ENCODE results near the gene PTPRE. TPM values are rescaled to one million over a fixed set of nuclear protein-coding genes. Genes with fewer than 3 reads are reported as not detected.

The PTPRE gene
- total RNA-seq, 1 donor from 2014 or later: 19.8 TPM

DNA sequence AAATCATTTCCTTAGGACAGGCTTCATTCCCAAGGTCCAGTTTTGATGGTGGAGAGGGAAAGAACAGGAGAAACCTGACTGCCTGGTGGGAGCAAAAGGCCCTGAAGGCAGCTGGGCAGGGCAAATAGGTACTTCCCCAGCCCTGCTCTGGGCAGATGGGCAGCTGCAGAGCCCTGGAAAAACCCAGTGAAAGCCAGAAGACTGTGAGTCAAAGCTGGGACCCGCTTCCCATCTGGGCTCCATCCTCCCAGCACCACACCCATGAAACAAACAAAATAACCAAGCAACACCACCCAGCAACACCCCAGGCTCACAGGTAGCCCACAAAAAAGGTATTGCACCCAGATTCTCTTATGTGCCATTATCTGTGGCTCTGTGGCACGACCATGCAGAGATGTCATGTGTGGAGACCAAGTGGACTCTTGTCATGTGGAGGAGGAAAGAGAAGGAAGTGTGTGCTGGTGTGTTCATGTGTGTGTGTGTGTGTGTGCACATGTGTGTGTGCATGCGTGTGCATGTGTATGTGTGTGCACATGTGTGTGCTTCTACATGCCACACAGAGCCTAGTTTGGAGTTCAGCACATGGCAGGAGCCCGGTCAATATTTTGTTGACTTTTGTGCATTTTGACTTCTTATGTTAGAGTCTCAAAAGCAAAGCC is 24.0 kb upstream of the PTPRE start:
- DNase-seq: no peak

GRCh38 chr10:127883516-127883915 is 23.4 kb upstream of the PTPRE start:
- no peak for DNase-seq

- no peak for DNase-seq
Observed at GRCh38 chr10:127884501-127884900, 22.4 kb upstream of the PTPRE start.

DNA sequence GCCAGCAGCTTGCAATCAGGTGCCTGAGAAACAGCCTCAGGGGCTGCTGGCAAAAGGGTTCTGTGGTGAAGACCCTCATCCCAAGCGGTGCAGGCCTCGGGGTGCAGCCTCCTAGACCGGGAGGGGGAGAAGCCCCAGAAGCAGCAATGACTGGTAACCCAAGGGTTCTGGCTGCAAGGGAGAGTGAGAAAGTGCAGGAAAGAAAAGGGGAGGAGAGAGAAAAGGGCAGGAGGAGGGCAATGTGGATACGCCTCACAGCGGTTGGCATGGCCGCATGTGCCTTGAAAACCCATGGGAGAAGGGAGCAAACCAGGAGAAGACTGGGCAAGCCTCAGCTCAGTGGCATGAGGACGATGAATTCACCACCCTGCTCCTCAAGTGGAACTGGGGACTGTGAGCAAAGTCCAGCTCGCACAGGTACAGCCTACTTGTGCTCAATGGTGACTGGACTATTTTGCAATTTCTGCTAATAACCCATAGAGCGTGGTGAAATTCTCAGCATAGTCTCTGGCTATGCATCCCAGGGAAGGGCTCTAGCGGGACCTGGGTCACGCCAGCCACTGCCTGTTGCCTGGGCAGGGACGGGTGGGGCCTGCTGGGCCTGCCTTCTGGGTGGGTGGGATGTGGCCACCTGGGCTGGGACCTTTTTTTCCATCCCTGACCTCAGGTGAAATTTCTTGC is 20.4 kb upstream of the PTPRE start:
- no peak for DNase-seq

- DNase-seq: no peak
Observed at GRCh38 chr10:127887541-127888415, 19.1 kb upstream of the PTPRE start.

DNA sequence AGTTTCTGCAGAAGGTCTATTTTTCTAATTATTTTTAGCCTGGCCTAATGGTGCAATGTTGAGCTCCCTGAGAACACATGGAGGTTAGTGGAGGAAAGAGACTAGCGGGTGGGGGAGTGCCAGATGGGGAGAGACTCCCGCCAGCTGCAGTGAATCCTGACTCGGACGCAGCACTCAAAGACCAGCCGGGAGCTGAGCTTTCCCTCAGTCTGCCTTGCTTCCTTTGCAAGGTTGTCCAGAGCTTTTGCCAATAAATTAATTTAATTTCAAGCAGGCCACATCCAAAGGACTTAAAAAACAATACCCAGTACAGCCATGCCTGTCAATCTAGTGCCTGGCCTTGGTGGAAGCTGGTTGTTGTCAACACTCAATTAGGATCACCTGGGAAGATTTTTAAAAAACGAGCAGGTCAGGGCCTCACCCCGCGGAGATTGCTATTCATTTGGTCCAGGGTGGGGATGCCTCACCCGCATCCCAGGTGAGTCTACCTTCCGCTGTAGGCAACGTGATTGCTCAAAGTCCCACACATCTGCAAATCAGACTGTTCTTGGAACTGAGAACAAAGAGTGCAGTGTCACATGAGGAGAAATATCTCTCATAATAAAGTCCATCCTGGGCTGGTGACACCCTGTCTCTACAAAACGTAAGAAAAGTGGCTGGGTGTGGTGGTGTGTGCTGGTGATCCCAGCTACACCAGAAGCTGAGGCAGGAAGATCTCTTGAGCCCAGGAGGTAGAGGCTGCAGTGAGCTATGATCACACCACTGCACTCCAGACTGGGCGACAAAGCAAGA is 18.2 kb upstream of the PTPRE start:
- DNase-seq: no peak

- DNase-seq: no peak
Observed at GRCh38 chr10:127889605-127890195, 17.2 kb upstream of the PTPRE start.

DNA sequence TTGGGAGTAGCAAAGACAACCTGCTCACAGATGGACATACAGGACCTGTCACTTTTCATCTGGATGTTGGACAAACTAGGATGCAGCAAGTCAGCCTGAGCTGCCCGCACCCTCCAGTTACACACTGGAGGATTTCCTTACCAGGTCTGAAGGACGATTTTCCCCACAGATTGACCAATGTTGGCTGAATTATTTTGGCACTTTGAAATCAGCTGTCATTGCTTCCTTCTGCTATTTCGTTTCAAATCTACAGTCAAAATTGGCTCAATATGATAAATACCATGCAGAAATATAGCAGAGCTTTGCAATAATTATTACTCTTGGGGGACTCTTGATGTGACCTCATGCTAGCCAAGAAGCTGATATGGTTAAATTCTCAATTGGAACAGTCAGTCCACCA is 16.7 kb upstream of the PTPRE start:
- no peak for DNase-seq

DNA sequence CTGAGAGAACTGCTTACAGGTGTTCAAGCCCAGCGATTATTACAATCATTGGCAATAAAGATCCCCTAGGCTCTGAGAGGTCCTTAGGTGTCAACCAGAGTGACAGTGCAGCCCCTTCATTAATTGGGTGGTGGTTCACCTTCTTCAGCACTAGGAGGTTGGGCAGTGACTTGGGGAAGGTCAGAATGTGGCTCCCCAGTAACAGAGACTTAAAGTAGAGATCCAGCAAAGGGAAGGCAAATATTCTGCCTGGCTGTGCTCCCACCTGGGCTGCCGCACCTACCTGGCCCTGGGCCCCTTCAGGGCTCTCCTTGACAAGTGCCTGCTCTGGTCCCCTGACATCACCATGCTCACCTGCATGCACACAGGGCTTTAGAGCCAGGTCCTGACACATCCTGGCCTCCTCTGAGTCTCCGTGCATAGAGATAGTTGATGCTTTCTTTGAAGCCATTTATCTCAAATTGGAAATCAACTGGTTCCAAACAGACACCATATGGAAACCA is 16.0 kb upstream of the PTPRE start:
- no peak for DNase-seq

DNA sequence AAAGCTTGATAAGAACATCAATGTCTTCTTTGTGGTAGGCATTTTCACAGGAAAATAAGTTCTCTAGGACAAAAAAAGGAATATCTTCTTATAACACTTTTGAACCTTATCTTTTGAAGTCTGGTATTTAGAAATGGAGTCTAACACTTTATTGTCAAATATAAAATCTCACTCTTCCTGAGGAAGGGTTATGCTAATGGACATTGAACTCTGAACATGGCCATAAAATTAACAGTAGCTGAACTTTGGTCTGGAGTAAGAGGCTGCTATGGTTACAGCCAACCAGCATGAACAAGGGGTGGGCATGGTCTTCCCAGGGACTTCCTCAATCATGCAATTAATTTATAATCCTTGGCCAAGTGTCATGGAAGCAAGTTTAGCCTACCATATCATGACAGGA is 14.2 kb upstream of the PTPRE start, which contains the start of gene CLRN3:
CLRN3 (minus strand) TSS at position 199 of the 400 bp plus-strand sequence; CDS start at position 42, 157 bp downstream.
- DNase-seq: no peak

DNA sequence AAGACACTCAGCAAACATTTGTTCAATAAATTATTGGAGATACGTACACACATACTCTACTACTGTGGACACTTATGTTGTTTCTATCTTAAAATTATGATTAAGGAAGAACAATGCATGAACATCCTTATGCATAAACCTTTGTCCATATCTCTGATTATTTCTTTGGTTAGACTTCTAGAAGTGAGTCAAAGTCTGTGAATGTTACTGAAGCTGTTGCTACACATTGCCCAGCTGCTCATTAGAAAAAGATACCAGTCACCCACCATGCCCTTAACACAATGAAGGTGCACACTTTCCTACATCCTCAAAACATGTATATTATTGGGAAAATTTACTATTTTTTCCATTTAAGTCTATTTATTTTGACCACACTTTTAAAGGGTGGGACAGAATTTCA is 12.8 kb upstream of the PTPRE start:
- DNase-seq: no peak

GRCh38 chr10:127896590-127896989 is 10.3 kb upstream of the PTPRE start:
- no peak for DNase-seq

- DNase-seq: no peak
Observed at GRCh38 chr10:127897177-127897576, 9.7 kb upstream of the PTPRE start.

- no peak for DNase-seq
Observed at GRCh38 chr10:127899766-127900387, 7.0 kb upstream of the PTPRE start.

- DNase-seq: no peak
Observed at GRCh38 chr10:127903789-127904188, 3.1 kb upstream of the PTPRE start.

DNA sequence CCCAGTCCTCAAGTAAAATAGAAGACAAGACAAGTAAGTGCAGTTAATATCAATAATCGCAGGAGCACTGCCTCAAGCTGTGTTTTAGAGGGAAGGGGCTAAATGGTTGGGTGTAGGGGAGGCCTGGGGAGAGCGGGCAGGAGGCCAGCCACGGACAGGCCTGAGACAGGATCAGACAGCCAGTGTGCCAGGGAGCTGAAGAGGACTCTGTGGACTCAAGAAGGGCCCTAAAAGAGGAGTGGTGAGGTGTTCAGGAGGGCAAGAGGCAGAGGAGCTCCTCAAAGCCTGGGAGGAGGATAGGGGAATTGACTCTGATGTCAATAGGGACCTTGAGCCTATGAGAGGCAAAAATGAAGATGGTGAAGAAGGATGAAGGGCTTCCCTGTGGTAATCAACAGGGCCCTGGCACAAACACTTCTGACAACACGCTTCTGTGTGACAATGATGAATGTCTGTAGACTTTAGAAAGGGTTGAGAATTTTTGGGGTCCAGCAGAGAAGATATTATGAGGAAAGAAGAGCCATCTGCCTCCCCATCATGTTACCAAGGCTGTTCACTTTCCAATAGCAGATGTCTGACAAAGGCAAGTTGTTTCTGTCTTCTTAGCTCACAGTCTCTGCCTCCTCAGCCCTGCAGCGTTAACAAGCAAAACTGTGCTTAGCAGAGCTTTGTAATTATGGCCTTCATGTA is 2.4 kb upstream of the PTPRE start:
- DNase-seq: no peak

- DNase-seq: no peak
Observed at GRCh38 chr10:127905001-127905847, 1.7 kb upstream of the PTPRE start.

- no peak for DNase-seq
Observed at GRCh38 chr10:127905848-127906261, 1.0 kb upstream of the PTPRE start.

GRCh38 chr10:127907411-127908105 is 655 bp downstream of the PTPRE start:
- DNase-seq: no peak
